OCI-LY7 (cell line): ENCODE data around the gene CXCL1.

Experiments
- EZH2phosphoT487 ChIP-seq: fragments of 200-600 bp; sonication (generic); IDR thresholded peaks from 2 replicates; pipeline ENCODE4 v1.6.1; 2018; ENCODE audit warnings: low read depth, borderline replicate concordance, mild to moderate bottlenecking, mixed run types, antibody characterized with exemption, low read length, moderate library complexity, mixed read lengths
- TF ChIP-seq, protein P1 (sequence below): fragments of 200-600 bp; sonication (generic); conservative IDR thresholded peaks from 2 replicates; pipeline ENCODE4 v1.5.1; 2014; ENCODE audit warnings: mild to moderate bottlenecking, antibody characterized with exemption, low read length, moderate library complexity, mixed read lengths

DNA sequence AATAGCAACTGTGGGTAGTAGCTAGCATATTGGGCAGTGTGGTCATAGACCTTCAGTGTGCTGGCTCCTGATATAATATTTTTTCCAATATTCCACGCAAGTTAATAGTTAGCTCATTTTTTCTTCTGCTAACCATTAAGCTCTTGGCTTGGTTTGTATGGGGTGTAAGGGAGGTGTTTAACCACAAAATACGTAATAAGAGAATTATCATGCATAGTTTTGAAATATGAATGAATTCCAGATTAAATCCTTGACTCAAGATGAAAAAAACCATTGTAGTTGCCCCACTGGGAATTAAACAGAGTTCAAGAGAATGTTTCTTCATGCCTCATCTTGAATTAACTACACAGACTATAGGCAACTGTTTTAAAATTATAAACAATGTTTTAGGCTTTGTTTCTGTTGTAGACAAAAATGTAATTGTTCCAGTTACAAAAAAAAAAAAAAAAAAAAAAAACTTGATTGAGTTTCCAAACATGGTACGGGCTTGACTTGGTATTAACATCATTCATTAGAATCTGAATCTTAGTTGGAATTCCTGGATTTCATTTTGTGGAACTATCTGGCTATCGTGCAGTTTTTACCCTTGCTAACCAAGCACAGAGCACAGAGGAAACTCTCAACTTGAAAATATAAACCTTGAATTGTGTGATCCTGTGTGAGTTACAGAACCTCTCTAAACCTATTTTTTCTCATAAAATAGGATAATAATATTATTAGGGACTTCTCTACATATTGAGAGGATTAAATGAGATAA is 28.4 kb downstream of the CXCL1 start:
- TF ChIP-seq, protein P1, sequence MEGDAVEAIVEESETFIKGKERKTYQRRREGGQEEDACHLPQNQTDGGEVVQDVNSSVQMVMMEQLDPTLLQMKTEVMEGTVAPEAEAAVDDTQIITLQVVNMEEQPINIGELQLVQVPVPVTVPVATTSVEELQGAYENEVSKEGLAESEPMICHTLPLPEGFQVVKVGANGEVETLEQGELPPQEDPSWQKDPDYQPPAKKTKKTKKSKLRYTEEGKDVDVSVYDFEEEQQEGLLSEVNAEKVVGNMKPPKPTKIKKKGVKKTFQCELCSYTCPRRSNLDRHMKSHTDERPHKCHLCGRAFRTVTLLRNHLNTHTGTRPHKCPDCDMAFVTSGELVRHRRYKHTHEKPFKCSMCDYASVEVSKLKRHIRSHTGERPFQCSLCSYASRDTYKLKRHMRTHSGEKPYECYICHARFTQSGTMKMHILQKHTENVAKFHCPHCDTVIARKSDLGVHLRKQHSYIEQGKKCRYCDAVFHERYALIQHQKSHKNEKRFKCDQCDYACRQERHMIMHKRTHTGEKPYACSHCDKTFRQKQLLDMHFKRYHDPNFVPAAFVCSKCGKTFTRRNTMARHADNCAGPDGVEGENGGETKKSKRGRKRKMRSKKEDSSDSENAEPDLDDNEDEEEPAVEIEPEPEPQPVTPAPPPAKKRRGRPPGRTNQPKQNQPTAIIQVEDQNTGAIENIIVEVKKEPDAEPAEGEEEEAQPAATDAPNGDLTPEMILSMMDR = no peak
- no peak for TF ChIP-seq EZH2phosphoT487
